H1 (cell line): ENCODE results near the gene ISY1. TPM values are rescaled to one million over a fixed set of nuclear protein-coding genes. Genes with fewer than 3 reads are reported as not detected.

ENCODE experiments used
- CTCF ChIA-PET: fragments of 300-600 bp; sonication (Branson Sonifier 250); formaldehyde crosslinking; loops from one replicate; lab custom pipeline; 2021; ENCODE audit not compliant: partially characterized antibody; lab: Charles Lee
- POLR2A ChIA-PET: fragments of 300-600 bp; sonication (Branson Sonifier 250); formaldehyde crosslinking; loops from one replicate; lab custom pipeline; 2021; ENCODE audit warnings: inconsistent platforms; ENCODE audit not compliant: partially characterized antibody; lab: Charles Lee
- DNase-seq, 2 experiments: peaks; one replicate each; pipeline versions ENCODE4 v3.0.0 to v3.0.0-alpha.2; 2010 to 2022; ENCODE audit warnings: low spot score in 2 of 2, low read depth in 1 of 2, mixed read lengths in 1 of 2
- FAIRE-seq: peaks from 2 replicates; lab custom pipeline; 2011; peaks lifted over from hg19 to GRCh38; lab: Jason Lieb, UNC
- H2AFZ ChIP-seq: 2 replicates; pipeline ENCODE4 v1.8.1; 2012; ENCODE audit warnings: low read length, inconsistent platforms
- H2AK5ac ChIP-seq: 2 replicates; pipeline ENCODE4 v1.6.1; 2013; ENCODE audit warnings: low read depth, low read length
- H2BK120ac ChIP-seq: replicated peaks from 2 replicates; pipeline ENCODE3; 2013; ENCODE audit warnings: low read depth, low read length, inconsistent platforms
- H2BK12ac ChIP-seq: 2 replicates; pipeline ENCODE4 v1.6.1; 2013; ENCODE audit warnings: low read depth, low read length
- H2BK15ac ChIP-seq: 2 replicates; pipeline ENCODE4 v1.6.1; 2013; ENCODE audit warnings: low read length
- H2BK20ac ChIP-seq: 2 replicates; pipeline ENCODE4 v1.6.1; 2013; ENCODE audit warnings: low read length
- H2BK5ac ChIP-seq: 2 replicates; pipeline ENCODE4 v1.6.1; 2013; ENCODE audit warnings: low read depth, low read length
- H3K14ac ChIP-seq: 2 replicates; pipeline ENCODE4 v1.6.1; 2013; ENCODE audit warnings: inconsistent platforms; ENCODE audit not compliant: insufficient read length
- H3K18ac ChIP-seq: 2 replicates; pipeline ENCODE4 v1.6.1; 2013; ENCODE audit warnings: low read length; ENCODE audit errors: extremely low read depth
- H3K23ac ChIP-seq: 2 replicates; pipeline ENCODE4 v1.6.1; 2013; ENCODE audit warnings: inconsistent platforms; ENCODE audit not compliant: insufficient read length
- H3K23me2 ChIP-seq: 2 replicates; pipeline ENCODE4 v1.6.1; 2013; ENCODE audit warnings: low read depth, low read length
- H3K27ac ChIP-seq: 2 replicates; pipeline ENCODE4 v1.6.1; 2011; ENCODE audit warnings: low read depth, low read length, inconsistent platforms
- H3K27me3 ChIP-seq, 4 experiments: replicated peaks in 1 of 4; 1 replicate in 1 of 4; 2 replicates in 3 of 4; pipeline versions ENCODE4 v1.6.1 to v1.8.1; 2011 to 2013; ENCODE audit warnings: low read length in 3 of 4, mild to moderate bottlenecking in 3 of 4, inconsistent platforms in 2 of 4, mixed read lengths in 2 of 4, moderate library complexity in 1 of 4; ENCODE audit not compliant: control insufficient read depth in 3 of 4, insufficient read depth in 3 of 4; ENCODE audit errors: extremely low read depth in 1 of 4
- H3K36me3 ChIP-seq, 4 experiments: 2 replicates each; pipeline versions ENCODE4 v1.6.1 to v1.8.1; 2011 to 2013; ENCODE audit warnings: mild to moderate bottlenecking in 4 of 4, low read length in 3 of 4, moderate library complexity in 2 of 4, control low read depth in 1 of 4, inconsistent platforms in 1 of 4; ENCODE audit not compliant: insufficient read depth in 4 of 4, control insufficient read depth in 2 of 4
- H3K4ac ChIP-seq: replicated peaks from 2 replicates; pipeline ENCODE3; 2013; ENCODE audit warnings: low read length, low read depth, mixed read lengths, inconsistent platforms; ENCODE audit not compliant: insufficient read length
- H3K4me1 ChIP-seq, 4 experiments: replicated peaks in 1 of 4; 1 replicate in 1 of 4; 2 replicates in 3 of 4; pipeline versions ENCODE4 v1.6.1 to v1.8.1; 2011 to 2013; ENCODE audit warnings: low read length in 3 of 4, inconsistent platforms in 2 of 4, mixed read lengths in 1 of 4; ENCODE audit not compliant: insufficient read depth in 4 of 4, control insufficient read depth in 3 of 4
- H3K4me2 ChIP-seq, 2 experiments: 2 replicates each; pipeline versions ENCODE4 v1.6.1 to v1.8.1; 2011 to 2013; ENCODE audit warnings: low read depth in 2 of 2, low read length in 2 of 2, control low read depth in 1 of 2, inconsistent platforms in 1 of 2, mild to moderate bottlenecking in 1 of 2; ENCODE audit not compliant: insufficient read depth in 1 of 2
- H3K4me3 ChIP-seq, 4 experiments: fragments of 200-600, 300-600 bp in 1 of 4; sonication (generic), shearing (Covaris generic), sonication (Bioruptor Twin) in 1 of 4; 2 replicates each; pipeline versions ENCODE4 v1.5.1 to v1.8.1; 2011 to 2016; ENCODE audit warnings: low read length in 4 of 4, low read depth in 3 of 4, control low read depth in 2 of 4, inconsistent platforms in 2 of 4, mild to moderate bottlenecking in 2 of 4, mixed read lengths in 1 of 4, moderate library complexity in 1 of 4; ENCODE audit not compliant: insufficient read depth in 2 of 4; ENCODE audit errors: extremely low read depth in 1 of 4
- H3K56ac ChIP-seq: replicated peaks from 2 replicates; pipeline ENCODE3; 2013; ENCODE audit warnings: low read depth, mild to moderate bottlenecking, mixed read lengths, low read length, inconsistent platforms; ENCODE audit not compliant: insufficient read length
- H3K79me1 ChIP-seq: 2 replicates; pipeline ENCODE4 v1.6.1; 2013; ENCODE audit warnings: low read depth, low read length, control low read depth
- H3K79me2 ChIP-seq, 2 experiments: 2 replicates each; pipeline versions ENCODE4 v1.6.1 to v1.8.1; 2012 to 2013; ENCODE audit warnings: low read length in 2 of 2, mild to moderate bottlenecking in 2 of 2, inconsistent platforms in 1 of 2; ENCODE audit not compliant: insufficient read depth in 2 of 2, control insufficient read depth in 1 of 2
- H3K9ac ChIP-seq, 4 experiments: replicated peaks in 1 of 4; 1 replicate in 1 of 4; 2 replicates in 3 of 4; pipeline versions ENCODE4 v1.6.1 to v1.8.1; 2011 to 2013; ENCODE audit warnings: low read depth in 3 of 4, low read length in 3 of 4, control low read depth in 2 of 4, mild to moderate bottlenecking in 2 of 4, moderate library complexity in 2 of 4, inconsistent platforms in 1 of 4; ENCODE audit errors: extremely low read depth in 1 of 4
- H3K9me3 ChIP-seq, 2 experiments: 2 replicates each; pipeline versions ENCODE4 v1.6.1 to v1.8.1; 2012 to 2013; ENCODE audit warnings: mild to moderate bottlenecking in 2 of 2, moderate library complexity in 2 of 2, control low read depth in 1 of 2, inconsistent platforms in 1 of 2, low read depth in 1 of 2, low read length in 1 of 2, mixed read lengths in 1 of 2; ENCODE audit not compliant: insufficient read depth in 2 of 2
- H4K20me1 ChIP-seq, 2 experiments: replicated peaks in 1 of 2; 2 replicates each; pipeline versions ENCODE3 to v1.8.1; 2011 to 2013; ENCODE audit warnings: inconsistent platforms in 2 of 2, low read length in 2 of 2, mild to moderate bottlenecking in 1 of 2; ENCODE audit not compliant: insufficient read depth in 2 of 2, control insufficient read depth in 1 of 2
- H4K5ac ChIP-seq: 2 replicates; pipeline ENCODE4 v1.6.1; 2013; ENCODE audit warnings: low read length, low read depth, mixed read lengths, inconsistent platforms; ENCODE audit not compliant: insufficient read length
- H4K8ac ChIP-seq: 2 replicates; pipeline ENCODE4 v1.8.0; 2013; ENCODE audit warnings: mild to moderate bottlenecking, moderate library complexity, low read length, inconsistent platforms; ENCODE audit not compliant: insufficient read depth; ENCODE audit errors: extremely low read depth
- H4K91ac ChIP-seq: replicated peaks from 2 replicates; pipeline ENCODE3; 2013; ENCODE audit warnings: low read length, mixed read lengths, inconsistent platforms; ENCODE audit not compliant: insufficient read length
- whole genome bisulfite sequencing, 2 experiments: shearing (Covaris generic) in 1 of 2; methylation state at CpG; one replicate each; pipeline versions ENCODE4 v1.1.6 to v1.1.7; 2013 to 2015; ENCODE audit warnings: low lambda C conversion rate in 2 of 2, mixed read lengths in 2 of 2, inconsistent platforms in 1 of 2, low coverage in 1 of 2, missing lambda C conversion rate in 1 of 2; ENCODE audit not compliant: insufficient replicate concordance in 2 of 2, insufficient coverage in 1 of 2, insufficient read length in 1 of 2; ENCODE audit errors: extremely low coverage in 1 of 2, missing lambda C conversion rate in 1 of 2; 5-methylcytosine and 5-hydroxymethylcytosine counted together
- polyA plus RNA-seq, 7 experiments: library from polyadenylated mRNA; depleted of rRNA in 3 of 7; stranded (reverse) in 5 of 7; unstranded in 2 of 7; fragments of >200 nt in 5 of 7; fragments of 200-250 nt in 2 of 7; gene quantifications; 1 replicate in 5 of 7; 2 replicates in 1 of 7; 4 replicates in 1 of 7; pipeline versions ENCODE4 v1.2.1 to v1.2.3, GENCODE V29; 2011 to 2013; ENCODE audit warnings: missing spikeins in 2 of 7, mixed read lengths in 2 of 7
- total RNA-seq: library from RNA; stranded (reverse); fragmentation: NEBNext Ultra II Directional; extraction: Animal tissue kit (Norgen Biotek cat#: 25700); gene quantifications from 2 replicates; pipeline ENCODE4 v1.2.1, GENCODE V29; 2021
- TF ChIP-seq, protein P1 (sequence below): IDR thresholded peaks from 2 replicates; pipeline ENCODE4 v1.6.1; 2012; ENCODE audit warnings: low read length, inconsistent platforms

ISY1 gene
- total and polyA plus RNA-seq, 2 of the 8 experiments (the other 6 are each of a cell fraction or from before 2014, with no cell fraction given): 16.6 to 38.7 TPM

DNA sequence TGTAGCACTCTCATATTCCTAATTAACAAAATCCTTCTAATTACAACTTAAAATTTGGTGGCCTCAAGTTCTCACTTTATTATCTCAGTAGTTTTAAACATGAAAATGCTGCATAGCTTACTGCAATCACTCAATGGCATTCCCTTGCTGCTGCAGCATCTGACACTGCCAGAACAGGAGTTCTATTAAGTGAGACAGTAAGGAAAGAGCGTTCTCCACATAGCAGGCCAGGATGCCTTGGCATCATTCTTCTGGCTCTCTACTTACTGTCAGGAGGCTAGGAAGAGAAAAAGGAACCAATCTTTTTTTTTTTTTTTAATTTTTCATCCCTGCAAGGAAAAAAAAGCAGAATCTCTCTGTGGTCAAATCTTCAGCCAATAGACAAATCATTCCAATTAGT, 19.6 kb upstream of the ISY1 start:
- FAIRE-seq: no peak
- no peak overlapping the region for H2BK5ac ChIP-seq
- H3K79me1 ChIP-seq: 0 out of 2 replicates have a peak, but pooled peaks cover 2% of the 10 kb centered on the region
- no peak overlapping the region for H2AFZ ChIP-seq
- peaks cover 74 to 93% of the 10 kb centered on the region in 2 experiments for H3K79me2 ChIP-seq
- no peaks in the 10 kb centered on the region for H3K27me3 ChIP-seq
- H4K91ac ChIP-seq: no peak overlapping the region
- no peak overlapping the region for H2BK15ac ChIP-seq
- DNase-seq: no peak
- H2BK20ac ChIP-seq: no peak overlapping the region
- no peak overlapping the region for H3K56ac ChIP-seq
- peak overlapping the region in 1 of 4 experiments; percentile 13; a peak in 2 of 8 replicates for H3K4me3 ChIP-seq
- H4K8ac ChIP-seq: no peak overlapping the region
- POLR2A ChIA-PET: interaction anchor here (0.7 to 3.9 kb wide), 7 partner anchors 43 to 1165 kb away, joined by 3 to 31 read pairs (median 4); partner anchors contain the start of gene COPG1
- CTCF ChIA-PET: interaction anchor here (0.6 to 4.8 kb wide), 3 partner anchors 18 to 109 kb away, joined by 3 to 32 read pairs (median 5); no protein-coding TSS in a partner anchor
- H2BK120ac ChIP-seq: no peak overlapping the region
- 89% methylated on average over 1 of the region's 1 CpG; no CpG with 5 or more reads in 1 of the 2 experiments for WGBS, 2 experiments
- H3K18ac ChIP-seq: no peak overlapping the region
- no peak overlapping the region for H3K4ac ChIP-seq
- no peak overlapping the region for H3K23ac ChIP-seq
- H3K4me2 ChIP-seq: peak overlapping the region; percentile 2 to 75; a peak in 3 of 4 replicates
- H3K36me3 ChIP-seq: peaks cover 0 to 47% (median 11%) of the 10 kb centered on the region in 4 experiments; a peak in 6 of 8 replicates
- H3K9me3 ChIP-seq: no peaks in the 10 kb centered on the region
- H3K14ac ChIP-seq: no peak overlapping the region
- H3K4me1 ChIP-seq: peaks cover 0 to 4% (median 0%) of the 10 kb centered on the region in 4 experiments; a peak in 1 of 7 replicates
- peaks cover 5% of the 10 kb centered on the region; the same call in 1 of the 2 replicates for H3K23me2 ChIP-seq
- H4K20me1 ChIP-seq: peaks cover 28 to 38% of the 10 kb centered on the region in 2 experiments
- H3K27ac ChIP-seq: no peak overlapping the region
- no peak overlapping the region for H4K5ac ChIP-seq
- H2BK12ac ChIP-seq: no peak overlapping the region
- H3K9ac ChIP-seq: peak overlapping the region in 1 of 4 experiments; percentile 45; a peak in 1 of 7 replicates
- no peak overlapping the region for H2AK5ac ChIP-seq
- TF ChIP-seq, protein P1, sequence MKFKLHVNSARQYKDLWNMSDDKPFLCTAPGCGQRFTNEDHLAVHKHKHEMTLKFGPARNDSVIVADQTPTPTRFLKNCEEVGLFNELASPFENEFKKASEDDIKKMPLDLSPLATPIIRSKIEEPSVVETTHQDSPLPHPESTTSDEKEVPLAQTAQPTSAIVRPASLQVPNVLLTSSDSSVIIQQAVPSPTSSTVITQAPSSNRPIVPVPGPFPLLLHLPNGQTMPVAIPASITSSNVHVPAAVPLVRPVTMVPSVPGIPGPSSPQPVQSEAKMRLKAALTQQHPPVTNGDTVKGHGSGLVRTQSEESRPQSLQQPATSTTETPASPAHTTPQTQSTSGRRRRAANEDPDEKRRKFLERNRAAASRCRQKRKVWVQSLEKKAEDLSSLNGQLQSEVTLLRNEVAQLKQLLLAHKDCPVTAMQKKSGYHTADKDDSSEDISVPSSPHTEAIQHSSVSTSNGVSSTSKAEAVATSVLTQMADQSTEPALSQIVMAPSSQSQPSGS: no peak
